Stimulated activated CD4-positive, alpha-beta T cell treated with anti-CD3 and anti-CD28 coated beads, Interleukin-4, amount 100 ng/mL, for 1 hour (primary cell): ENCODE data around the gene GUCY2C.
"Not testable (repeated sequence)": the region's sequence is repeated elsewhere in the genome, so short reads cannot be mapped to it uniquely, and the experiment has no call there.

Source experiments
- DNase-seq: peaks from one replicate; pipeline ENCODE4 v3.0.0-alpha.2; 2020

GUCY2C gene

DNA sequence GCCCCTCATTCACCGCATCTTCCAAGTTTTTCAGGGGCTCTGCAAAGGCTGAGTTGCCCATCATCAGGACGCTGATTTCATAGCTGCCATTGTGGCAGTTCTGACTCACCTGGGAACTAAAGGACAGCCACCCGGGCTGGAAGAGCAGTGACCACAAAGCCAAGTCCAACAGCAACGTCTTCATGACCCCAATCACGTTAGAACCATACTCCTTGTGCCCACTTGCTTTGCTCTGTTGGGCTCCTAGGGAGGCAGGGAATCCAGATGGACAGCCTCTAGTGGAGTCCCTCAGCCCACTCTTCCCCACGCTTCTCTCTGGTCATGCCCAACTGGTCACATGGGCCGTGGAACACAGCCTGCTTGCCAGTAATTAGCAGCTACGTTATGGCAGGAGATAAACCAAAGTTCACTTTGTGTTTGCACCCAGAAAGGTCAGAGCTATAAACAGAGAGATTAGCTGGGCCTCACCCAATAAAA, at the start of gene GUCY2C:
TSS of gene GUCY2C (minus strand) at position 335 of the 477 bp plus-strand sequence. CDS start at position 184, 151 bp downstream.
- no peak for DNase-seq

DNA sequence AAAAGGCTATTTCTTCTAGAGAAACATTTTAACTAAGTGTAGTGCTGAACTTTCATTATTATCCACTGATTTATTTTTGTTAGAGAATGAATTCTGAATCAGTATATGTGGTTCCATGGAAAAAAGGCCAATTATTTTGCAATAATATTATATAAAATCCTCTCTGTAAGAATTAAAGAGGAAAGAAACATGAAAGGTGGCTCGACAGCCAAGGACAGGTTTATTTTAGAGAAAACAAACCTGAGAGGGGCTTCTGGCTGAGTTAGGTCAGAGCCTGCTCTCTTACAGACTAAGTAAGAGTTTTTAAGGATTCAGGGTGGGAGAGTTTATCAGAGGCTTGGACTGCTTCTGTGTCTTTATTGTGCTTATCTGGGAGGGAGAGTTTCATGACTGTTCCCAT, 46.7 kb upstream of the GUCY2C start:
- DNase-seq, result no peak

DNA sequence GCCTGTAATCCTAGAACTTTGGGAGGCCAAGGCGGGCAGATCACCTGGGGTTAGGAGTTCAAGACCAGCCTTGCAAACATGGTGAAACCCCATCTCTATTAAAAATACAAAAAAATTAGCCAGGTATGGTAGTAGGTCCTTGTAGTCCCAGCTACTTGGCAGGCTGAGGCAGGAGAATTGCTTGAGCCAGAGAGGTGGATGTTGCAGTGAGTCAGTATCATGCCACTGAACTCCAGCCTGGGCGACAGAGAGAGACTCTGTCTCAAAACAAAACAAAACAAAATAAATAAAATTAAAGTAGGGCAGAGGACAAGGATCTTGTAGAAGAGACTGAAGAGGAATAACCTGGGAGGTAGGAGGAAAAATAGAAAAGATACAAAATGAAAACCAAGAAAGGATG, 45.5 kb upstream of the GUCY2C start:
- DNase-seq, result no peak

DNA sequence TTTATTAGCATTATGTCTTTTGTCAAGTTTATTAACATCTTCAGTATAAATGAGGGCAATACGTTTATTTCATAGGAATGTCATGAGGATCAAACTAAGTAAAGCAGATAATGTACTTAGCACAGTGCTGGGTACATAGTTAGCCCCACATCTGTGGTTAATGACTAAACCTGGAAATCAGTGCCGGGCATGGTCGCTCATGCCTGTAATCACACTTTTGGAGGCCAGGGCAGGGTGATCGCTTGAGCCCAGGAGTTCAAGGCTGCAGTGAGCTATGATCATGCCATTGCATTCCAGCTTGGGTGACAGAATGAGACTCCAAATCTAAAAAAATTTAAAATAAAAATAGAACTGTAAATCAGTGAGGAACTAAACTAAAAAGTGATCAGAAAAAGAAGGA, 44.8 kb upstream of the GUCY2C start:
- DNase-seq, result no peak

DNA sequence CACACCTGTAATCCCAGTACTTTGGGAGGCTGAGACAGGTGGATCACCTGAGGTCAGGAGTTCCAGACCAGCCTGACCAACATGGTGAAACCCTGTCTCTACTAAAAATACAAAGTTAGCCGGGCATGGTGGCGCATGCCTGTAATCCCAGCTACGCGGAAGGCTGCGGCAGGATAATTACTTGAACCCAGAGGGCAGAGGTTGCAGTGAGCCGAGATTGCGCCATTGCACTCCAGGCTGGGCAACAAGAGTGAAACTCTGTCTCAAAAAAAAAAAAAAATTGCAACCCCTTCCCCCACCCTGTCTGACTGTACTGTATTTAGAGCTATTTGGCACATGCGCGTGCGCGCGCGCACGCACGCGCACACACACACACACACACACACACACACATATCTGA, 40.0 kb upstream of the GUCY2C start:
- not testable (repeated sequence) for DNase-seq

DNA sequence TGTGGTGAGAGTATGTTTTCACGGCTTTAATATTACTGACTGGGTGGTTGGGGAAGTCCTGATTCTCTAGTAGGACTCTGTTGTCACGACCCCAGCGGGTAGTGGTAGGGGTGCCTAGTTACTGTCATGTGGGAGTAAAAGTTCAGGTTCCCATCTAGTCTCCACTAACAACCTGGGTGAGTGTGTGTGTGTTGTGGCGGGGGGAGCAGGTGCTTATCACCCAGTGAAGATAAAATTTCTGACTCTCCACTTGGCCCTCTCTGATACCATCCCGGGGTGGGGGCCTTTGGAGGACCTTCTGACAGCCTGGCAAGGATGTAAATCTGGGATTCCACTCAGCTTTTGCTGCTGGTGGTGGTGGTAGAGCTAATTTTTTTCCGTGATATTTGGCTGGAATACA, 35.4 kb upstream of the GUCY2C start:
- DNase-seq, result no peak

DNA sequence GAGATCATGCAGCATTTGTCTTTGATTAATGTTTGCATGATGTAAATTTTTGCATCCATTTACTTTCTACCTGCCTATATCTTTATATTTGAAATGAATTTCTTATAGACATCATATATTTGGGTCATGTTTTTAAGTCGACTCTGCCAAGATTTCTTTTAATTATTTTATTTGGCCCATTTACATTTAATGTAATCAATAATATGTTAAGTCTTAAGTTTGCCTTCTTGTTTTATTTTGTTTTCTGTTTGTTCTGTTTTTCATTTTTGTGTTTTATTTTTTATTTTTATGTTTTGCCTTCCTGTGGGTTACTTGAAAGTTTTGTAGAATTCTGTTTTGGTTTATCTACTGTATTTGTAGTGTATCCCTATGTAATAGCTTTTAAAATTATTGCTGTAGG, 33.2 kb upstream of the GUCY2C start:
- DNase-seq, result no peak

DNA sequence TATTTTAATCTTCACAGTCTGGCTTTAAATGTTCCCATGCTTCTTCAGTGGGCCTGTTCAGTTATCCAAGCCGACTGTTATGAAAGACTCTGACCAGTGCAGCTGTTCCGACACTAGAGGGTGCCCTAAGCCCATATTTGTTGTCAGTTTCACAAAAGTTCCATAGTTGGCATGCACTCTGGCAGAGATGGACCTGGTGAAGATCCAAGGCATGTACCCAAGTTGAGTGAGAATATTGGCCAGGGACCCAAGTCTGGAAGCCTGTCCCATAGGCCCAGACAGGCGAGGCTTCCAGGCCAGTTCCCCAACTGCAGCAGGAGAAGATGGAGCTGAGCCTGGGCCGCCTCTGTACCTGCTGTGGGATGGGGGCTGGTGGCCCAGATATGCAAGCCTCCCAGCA, 27.4 kb upstream of the GUCY2C start:
- peak; percentile 27 for DNase-seq

DNA sequence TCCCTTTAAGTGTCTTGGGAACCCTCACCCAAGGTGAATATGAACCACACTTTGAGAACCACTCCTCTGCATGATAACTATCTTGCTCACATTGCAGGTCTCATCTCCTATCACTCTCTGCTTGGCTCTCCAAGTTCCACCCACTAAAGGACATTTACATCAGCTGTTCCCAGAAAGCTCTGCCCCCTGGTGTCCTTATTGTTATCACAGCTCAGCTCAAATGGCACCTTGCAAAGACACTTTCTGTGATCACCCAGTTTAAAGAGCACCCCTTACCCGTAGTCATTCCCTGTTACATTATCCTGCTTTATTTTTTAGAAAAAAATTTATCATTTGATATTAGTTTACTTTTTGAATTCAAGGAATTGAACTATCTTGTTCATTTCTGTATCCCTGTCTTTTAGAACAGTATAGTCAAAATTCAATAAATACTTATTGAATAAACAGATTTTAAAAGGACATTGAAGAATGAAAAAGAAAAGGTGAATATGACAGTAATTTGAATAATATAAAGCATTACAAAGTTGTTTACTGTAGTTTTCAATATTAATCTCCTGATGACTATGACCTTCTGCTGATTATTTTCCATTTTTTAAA, 20.5 kb upstream of the GUCY2C start:
- DNase-seq, result peak; percentile 22

DNA sequence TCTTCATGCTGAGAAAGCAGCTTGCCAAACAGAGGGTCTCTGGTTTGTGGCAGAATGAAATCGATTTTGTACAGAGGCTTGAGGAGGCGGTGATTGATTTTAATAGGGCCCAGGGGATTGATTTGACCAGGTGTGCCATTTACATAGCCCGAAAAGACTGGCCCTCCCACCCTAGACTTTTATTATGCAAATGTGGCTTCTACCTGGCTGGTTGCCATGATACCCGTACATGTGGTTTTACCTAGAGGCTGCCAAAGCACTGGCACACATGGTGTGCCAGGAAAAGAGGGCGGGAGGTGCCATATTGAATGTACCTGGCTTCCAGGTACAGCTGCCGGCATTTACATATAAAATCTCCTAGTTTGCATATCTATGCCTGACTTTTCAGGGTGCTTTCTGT, 18.0 kb upstream of the GUCY2C start:
- DNase-seq, result no peak

DNA sequence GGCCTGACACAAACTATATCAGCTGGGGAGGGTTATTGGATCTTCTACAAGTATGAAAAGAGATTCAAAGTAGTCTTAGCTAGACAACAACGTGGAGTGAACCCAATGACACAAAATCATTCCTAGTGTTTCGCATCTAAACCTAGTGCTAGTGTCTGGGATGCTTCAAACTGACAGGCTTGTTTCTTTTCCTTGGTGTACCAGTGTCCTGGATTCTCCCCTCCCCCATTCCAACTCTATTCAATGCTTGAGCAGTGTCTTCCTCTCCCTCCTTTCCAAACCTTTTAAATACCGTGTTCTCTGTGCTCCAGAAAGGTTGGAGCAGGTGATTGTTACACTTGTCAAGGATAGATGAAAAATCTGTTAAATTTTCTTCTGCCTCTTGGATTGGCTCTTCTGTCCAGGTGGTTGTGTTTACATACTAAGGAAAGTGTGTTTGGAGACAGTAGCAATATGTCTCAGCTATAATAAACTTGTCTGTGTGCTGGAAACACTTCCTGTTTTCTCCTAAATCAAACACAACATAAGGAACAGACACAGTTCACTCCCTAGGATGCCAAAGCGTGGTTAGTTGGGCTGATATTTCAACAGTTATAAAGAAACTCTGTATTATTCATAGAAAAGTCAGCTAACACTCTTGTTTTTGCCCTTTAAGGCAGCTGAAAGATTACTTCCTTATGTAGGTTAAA, 14.4 kb upstream of the GUCY2C start:
- DNase-seq, result no peak

DNA sequence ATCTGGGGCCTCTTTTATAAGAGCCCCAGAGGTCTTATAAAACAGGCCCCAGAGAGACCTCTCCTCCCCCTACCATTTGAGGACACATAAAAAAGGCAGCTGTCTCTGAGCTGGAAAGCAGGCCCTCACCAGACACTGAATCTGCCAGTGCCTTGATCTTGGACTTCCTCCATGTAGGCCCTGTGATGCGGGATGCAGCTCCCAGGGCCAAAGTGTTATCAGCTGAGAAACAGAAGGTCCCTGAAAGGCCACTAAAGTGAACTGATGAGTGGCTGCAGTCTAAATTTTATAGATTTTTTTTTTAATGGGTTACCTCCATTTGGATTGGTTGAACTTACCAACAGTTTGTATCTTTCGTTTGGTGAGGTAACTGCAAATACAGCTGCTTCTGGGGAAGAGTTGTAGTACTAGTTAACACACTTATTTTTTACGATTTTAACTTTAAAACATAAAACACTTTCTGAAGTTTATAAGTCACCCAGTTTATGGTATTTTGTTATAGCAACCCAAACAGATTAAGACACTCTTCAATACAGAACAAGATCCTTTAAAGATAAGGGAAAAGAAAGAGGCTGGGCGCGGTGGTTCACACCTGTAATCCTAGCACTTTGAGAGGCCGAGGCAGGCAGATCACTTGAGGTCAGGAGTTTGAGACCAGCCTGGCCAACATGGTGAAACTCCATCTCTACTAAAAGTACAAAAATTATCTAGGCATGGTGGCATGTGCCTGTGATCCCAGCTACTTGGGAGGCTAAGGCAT, 5.6 kb upstream of the GUCY2C start:
- DNase-seq, result no peak

DNA sequence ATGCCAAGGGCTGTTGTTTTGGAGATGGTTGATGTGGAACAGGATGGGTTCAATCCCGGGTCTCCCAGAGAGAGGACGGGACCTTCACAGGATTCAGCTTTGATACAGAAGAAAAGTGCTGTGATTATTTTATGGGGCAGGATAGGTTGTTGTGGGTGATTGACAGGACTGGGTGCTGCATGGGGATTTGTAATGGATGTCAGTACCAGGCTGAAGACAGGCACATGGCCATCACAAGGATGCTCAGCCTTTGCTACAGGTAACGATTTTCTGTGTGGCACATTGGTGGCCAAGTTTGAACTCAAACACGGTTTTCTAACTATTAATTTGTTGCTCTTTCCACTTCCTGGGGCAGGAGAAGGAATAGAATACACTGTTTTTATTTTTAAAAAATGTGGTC, 4.5 kb upstream of the GUCY2C start:
- DNase-seq, result no peak

DNA sequence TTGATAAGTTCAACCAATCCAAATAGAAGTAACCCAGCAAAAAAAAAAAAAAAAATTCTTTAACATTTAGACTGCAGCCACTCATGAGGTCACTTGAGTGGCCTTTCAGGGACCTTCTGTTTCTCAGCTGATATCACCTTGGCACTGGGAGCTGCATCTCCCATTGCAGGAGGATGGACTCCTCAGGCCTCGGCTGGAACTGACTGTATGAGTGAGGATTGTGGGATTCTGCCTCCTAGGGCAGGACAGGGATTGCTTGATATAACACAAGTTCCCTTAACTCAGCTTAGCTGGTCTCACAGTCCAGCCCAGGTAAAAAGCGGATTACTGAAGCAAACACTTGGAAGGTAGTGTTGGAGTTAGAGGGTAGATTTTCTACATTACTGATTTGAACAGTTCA, 3.5 kb upstream of the GUCY2C start:
- no peak for DNase-seq

DNA sequence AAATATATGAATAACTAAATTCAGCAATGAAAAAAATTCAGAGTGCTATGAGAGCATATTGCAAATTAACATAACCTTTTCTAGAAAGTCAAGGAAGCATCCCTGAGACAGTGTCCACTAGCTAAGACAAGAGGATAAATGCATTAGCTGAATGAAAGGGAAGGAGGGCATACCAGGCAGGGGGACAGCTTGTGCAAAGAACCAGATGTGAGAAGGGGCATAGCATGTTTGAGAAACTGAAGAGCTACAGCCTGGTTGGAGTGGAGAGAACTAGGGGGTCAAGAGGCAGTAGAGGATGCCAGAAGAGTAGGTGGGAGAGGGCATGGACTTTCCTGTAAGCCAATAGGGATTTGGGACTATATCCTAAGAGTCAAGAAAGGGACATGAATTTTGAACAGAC, 2.2 kb upstream of the GUCY2C start:
- no peak for DNase-seq

DNA sequence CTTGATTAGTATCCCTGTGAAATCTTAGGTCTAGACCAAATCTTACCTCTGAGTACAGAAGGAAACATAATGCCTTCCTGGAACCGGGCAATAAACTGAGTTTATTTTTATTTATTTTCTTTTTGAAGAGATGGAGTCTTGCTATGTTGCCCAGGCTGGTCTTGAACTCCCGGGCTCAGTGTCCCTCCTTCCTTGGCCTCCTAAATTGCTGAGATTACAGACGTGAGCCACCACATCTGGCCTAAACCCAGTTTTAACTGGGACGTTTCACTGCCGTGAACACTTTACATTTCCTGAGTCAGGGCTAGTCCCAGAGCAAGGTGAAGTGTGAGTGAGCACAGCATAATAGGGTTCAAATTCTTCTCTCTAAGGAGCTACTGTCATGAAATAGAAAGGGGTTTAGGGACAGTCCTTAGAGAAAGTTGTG, 671 bp downstream of the GUCY2C start:
- DNase-seq, result no peak

DNA sequence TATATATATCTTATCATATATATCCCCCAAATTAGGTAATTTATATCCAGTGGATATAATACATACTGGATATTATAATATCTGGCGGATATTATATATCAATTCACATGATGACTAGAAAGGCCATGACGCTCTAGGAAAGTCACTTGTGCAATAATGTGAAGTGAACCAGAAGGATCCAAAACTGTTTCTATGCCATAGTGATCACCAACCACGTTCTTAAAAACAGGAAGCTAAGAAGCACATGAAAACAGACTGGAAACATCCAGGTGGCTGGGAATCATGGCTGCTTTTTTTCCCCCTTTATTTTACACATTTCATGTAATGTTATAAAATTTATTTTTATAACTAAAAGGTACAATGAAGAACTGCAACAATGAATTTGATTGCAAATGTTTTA, 1.4 kb downstream of the GUCY2C start:
- DNase-seq, result no peak

DNA sequence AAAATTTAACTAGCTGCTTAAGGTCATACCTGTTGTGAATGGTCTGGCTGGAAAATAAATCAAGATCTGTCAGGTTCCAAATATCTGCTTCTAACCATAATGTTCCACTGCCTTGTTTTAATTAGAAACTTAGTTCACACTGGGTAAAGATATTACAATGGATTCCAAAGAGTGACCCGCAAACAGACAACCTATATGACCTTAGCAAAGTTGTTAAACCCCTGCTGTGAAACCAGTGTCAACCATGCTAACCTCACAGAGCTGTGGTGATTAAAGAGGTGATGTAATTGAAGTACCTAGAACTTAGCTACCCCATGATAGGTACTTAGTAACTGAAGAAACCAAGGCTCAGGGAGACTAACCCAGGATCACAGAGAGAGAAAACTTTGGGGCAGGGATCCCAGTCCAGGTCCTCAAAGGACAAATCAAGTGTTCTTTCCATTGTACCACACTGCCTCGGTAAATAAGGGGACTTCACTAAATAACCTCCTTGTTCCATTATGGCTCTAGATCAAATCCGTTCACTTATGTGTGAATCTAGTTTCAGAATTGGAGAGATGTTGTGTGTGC, 2.2 kb downstream of the GUCY2C start:
- no peak for DNase-seq

DNA sequence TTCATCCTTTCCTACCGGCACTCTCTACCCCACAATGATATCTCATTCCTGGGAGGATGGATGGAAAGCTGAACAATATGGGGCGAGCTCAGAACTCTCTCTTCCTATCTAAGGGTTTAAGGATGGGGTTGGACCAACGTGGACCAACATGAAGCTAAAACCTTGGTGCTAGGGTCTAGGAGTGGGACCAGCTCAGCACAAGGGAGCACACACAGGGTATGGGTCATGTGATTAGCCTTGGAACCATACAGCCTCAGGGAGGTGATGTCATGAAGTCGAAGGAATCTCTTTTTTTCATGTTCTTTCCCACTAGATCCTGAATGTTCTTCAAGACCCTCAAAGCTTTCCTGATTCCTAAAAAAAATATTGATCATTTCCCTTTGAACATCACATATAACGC, 3.3 kb downstream of the GUCY2C start:
- DNase-seq, result no peak

DNA sequence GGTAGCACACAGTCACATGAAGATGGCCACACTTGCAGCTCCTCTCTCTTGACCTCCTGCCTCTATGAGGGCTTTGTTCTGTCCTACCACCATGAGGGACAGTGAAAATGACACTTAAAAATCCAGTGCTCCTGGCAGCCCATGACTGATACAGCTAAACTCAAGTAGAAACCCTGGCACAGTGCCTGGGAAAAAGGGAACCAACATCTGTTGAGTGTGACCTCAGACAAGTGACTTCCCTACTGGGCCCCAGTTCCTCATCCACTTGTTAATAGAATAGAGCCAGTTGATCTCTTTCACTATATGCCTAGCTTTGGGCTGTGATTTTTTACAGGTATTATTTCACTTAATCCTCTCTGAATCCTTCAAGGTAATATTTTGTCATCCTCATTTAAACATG, 4.8 kb downstream of the GUCY2C start:
- no peak for DNase-seq

DNA sequence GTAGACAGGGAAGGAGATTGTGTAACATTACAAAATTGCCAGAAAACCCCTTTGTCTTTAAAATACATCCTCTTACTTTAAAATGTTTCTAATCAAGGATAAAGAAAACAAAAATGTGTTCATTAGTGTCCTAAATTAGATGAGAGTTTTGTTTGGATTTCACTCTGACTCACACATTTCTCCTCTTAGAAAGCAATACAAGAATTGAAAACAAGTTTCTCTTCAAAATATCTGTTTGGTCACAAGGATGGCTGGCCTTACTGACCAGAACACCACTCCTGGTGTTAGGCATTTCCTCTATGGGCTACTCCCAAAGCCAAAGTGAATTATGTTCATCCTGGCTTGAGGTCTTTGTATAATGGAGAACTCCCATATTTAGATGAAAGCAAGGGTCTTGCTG, 6.4 kb downstream of the GUCY2C start:
- DNase-seq, result no peak

DNA sequence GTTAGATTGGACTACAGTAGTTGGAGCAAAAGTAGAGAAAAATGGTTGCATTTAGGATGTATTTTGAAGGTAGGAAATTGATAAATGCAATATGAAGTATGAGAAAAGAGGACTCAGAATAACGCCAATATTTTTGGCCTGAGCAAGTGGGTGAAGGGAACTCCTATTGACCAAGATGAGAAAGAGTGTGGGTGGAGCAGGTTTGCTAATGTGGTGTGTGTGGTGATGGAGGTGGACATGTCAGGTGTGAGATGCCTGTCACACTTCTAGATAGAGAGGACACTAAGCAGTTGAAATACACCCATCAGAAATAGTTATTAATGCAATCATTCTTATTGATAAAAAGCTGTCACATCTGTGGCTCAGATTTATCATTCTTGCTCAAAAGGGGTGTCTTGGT, 7.3 kb downstream of the GUCY2C start:
- DNase-seq, result no peak

DNA sequence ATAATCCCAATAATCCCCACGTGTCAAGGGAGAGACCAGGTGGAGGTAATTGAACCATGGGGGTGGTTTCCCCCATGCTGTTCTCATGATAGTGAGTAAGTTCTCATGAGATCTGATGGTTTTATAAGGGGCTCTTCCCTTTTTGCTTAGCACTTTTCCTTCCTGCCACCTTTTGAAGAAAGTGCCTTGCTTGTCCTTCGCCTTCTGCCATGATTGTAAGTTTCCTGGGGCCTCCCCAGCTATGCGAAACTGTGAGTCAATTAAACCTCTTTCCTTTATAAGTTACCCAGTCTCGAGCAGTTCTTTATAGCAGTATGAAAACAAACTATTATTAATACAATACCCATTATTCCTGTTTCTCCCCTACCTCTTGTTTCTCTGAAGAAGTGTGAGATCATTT, 14.2 kb downstream of the GUCY2C start:
- DNase-seq, result not testable (repeated sequence)

DNA sequence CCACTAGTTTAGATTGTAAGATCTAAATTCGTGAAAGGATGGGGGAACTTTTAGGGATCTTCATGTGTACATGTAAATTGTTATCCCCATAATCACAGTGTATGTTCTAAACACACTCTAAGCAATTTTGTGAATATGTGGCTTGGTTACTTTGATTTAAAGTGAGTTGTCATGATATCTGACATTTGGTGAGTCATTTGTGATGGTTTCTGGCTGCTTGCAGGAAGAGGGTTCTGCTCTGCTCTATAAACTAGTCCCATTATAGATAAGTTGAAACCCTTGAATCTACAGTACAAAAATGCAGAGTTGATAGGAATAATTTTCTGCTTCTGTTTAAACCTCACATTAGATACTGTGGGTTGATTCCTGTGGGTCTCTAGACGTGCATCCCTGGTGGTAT, 14.8 kb downstream of the GUCY2C start:
- no peak for DNase-seq
